22Rv1 (cell line): ENCODE measurements around the gene RPAP3.

Experiments used
- CTCF ChIP-seq: fragments of 450-650 bp; IDR thresholded peaks from 2 replicates; pipeline ENCODE4 v1.5.1; 2017; ENCODE audit warnings: mild to moderate bottlenecking
- ZFX ChIP-seq: fragments of 450-650 bp; IDR thresholded peaks from 2 replicates; pipeline ENCODE4 v1.6.1; 2017; ENCODE audit warnings: antibody characterized with exemption, borderline replicate concordance

GRCh38 chr12:47679785-47680184 lies 26.0 kb downstream of the RPAP3 start:
- TF ChIP-seq CTCF (no peak), ZFX (no peak)
